GM13977 (cell line): ENCODE measurements around the gene UPF2.

Source experiments
- DNase-seq: peaks from one replicate; pipeline ENCODE4 v3.0.0; 2012; ENCODE audit warnings: low spot score
- in situ Hi-C: fragments of 300-500 bp; cut with MboI; formaldehyde crosslinking; loops from one replicate; pipeline ENCODE4 v1.12.0; 2022; ENCODE audit warnings: low sequenced_read_pairs, low pct_unique_long_range_greater_than_20kb, mixed read lengths, inconsistent platforms; ENCODE audit not compliant: unreplicated experiment
- TF ChIP-seq, protein P1 (sequence below): IDR thresholded peaks from 2 replicates; pipeline ENCODE4 v1.5.1; 2012; ENCODE audit warnings: mild to moderate bottlenecking, control low read depth; ENCODE audit not compliant: insufficient read depth; ENCODE audit errors: extremely low read depth, missing control alignments

The UPF2 gene

DNA sequence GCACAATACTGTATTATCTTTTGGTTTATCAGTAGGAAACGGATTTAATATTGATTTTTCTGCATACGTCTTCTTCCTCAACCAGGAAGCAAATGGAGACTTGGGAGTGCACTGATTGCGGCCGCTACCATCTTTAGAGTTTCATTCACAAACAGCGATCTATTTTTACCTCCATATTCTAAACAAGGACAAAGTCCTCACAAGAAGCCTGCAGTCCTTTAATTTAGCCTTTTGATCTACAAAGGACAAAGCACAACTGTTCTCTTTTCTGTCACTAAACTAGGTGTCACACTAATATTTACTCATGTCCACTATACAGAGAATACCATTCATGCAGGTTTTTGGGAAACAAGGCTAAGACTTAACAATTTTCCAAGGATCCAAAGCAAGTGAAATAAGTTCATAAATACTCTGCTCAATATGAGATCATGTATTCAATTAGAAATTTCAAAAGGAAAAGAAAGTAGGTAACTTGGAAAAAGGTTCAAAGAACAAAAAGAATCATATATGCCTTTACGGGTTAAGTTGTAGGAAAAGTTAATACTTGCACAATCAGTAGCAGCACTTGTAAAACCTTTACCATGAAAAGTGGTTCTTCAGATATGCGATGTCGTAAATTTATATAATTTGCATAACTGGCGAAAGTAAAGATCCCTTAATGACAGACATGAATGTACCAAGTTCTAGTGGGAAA, 92.1 kb downstream of the UPF2 start:
- in situ Hi-C loops, result no loop called here
- DNase-seq, result no peak
- TF ChIP-seq, protein P1, sequence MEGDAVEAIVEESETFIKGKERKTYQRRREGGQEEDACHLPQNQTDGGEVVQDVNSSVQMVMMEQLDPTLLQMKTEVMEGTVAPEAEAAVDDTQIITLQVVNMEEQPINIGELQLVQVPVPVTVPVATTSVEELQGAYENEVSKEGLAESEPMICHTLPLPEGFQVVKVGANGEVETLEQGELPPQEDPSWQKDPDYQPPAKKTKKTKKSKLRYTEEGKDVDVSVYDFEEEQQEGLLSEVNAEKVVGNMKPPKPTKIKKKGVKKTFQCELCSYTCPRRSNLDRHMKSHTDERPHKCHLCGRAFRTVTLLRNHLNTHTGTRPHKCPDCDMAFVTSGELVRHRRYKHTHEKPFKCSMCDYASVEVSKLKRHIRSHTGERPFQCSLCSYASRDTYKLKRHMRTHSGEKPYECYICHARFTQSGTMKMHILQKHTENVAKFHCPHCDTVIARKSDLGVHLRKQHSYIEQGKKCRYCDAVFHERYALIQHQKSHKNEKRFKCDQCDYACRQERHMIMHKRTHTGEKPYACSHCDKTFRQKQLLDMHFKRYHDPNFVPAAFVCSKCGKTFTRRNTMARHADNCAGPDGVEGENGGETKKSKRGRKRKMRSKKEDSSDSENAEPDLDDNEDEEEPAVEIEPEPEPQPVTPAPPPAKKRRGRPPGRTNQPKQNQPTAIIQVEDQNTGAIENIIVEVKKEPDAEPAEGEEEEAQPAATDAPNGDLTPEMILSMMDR, result no peak

DNA sequence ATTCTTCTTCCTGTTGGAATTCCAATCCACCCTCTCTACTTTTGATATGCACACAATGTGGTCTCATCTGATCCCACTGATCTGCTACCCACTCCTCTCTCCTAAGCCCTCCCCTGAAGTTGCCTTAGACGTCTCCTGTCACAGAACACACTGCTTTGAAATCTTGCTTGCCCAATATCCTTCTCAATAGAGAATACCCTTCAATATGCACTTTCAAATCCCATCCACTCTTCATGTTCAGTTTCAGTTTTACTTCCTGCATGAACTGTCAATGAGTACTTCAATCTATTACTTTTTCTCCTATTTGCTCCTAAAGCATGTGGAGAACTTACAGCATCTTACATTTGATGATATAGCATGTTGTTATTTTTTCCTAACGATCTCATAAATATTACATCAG, 93.5 kb downstream of the UPF2 start:
- TF ChIP-seq, protein P1, result no peak
- in situ Hi-C loops, result no loop called here
- DNase-seq, result no peak

- in situ Hi-C loops, result no loop called here
- TF ChIP-seq, protein P1, result no peak
- no peak for DNase-seq
Observed at GRCh38 chr10:11946652-11947051, 96.0 kb downstream of the UPF2 start.

- DNase-seq, result no peak
- in situ Hi-C loops, result no loop called here
- TF ChIP-seq, protein P1, result no peak
Observed at GRCh38 chr10:11936389-11937152, 106.0 kb downstream of the UPF2 start.

DNA sequence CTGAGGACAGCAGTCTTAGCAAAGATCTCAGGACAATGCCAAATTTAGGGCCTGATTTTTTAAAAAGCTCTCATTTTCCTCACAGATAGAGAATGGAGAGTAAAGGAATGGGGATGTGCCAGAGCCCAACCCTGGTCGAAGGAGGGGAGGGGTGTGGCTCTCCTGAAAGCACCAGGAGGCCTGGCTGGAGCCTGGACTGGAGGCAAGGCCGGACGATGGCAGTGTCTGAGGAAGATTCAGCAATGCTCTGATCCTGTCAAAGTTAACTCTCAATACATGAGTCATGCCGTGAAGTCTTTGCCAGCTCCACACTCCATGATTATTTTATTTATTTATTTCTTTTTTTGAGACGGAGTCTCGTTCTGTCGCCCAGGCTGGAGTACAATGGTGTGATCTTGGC, 108.3 kb downstream of the UPF2 start:
- TF ChIP-seq, protein P1, result no peak
- no peak for DNase-seq
- in situ Hi-C loops, result no loop called here

DNA sequence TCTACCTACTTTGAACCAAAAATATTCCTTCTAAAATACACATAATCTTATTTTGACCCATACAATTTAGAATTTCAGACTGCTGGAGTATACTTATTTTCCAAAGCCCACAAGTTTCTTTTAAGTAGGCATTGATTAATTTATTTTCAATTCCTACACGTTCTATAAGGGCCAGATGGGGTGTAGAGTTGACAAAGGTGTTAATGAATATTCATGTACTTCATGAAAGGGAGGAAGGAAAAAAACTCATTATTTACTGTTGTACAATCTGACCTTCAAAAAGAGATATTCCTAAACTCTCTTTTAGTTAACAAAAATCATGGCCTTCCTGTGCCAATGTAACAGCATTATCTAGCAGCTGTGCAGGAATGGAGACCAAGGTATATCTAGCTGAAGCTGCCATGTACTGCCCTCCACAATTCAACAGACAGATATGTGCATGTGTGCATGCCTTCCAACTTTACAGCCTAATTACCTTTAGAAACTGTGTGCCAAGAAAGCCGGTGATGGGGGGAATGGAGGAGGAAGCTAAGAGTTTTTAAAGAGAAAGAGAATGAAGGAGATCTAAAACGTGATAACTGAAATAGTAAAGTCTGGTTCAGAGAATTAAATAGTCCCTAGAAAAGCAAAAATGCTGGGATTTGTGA, 108.9 kb downstream of the UPF2 start:
- in situ Hi-C loops, result no loop called here
- no peak for DNase-seq
- TF ChIP-seq, protein P1, result no peak
